ENCODE measurements around the gene FKBP10. TPM values are rescaled to one million over a fixed set of nuclear protein-coding genes. Genes with fewer than 3 reads are reported as not detected.
"Not testable (repeated sequence)": the region's sequence is repeated elsewhere in the genome, so short reads cannot be mapped to it uniquely, and the experiment has no call there.

The FKBP10 gene
- total and polyA plus RNA-seq, 10 of the 15 experiments (the other 5 are each of a cell fraction or from before 2014, with no cell fraction given) = 0.02 to 4.7 (median 1.8) TPM

GRCh38 chr17:41851382-41851781 lies 38.6 kb downstream of the FKBP10 start:
- BruUV-seq (replicated peaks); intact Hi-C loops (cut with micrococcal nuclease; ENCODE audit: unreplicated experiment); H3K27me3 ChIP-seq (replicated peaks in 1 of 2; ENCODE audit: control insufficient read depth in 2 of 2, insufficient read depth in 2 of 2, low read length in 1 of 2); FAIRE-seq; H4K20me1 ChIP-seq (ENCODE audit: control insufficient read depth, insufficient read depth); H3K9ac ChIP-seq (ENCODE audit: control insufficient read depth, insufficient read depth, low read length); H3K9me3 ChIP-seq (replicated peaks; ENCODE audit: control insufficient read depth, insufficient read depth, low read length); H2AFZ ChIP-seq (ENCODE audit: control insufficient read depth, low read depth, low read length); in situ Hi-C loops (cut with MboI); DNase-seq (ENCODE audit: low read depth, low spot score); H3K4me2 ChIP-seq (ENCODE audit: control insufficient read depth, insufficient read depth); ATAC-seq; H3K4me1 ChIP-seq (ENCODE audit: control insufficient read depth, insufficient read depth, low read length); H3K27ac ChIP-seq (ENCODE audit: control insufficient read depth, insufficient read depth): not testable (repeated sequence)
- ChIA-PET POLR2A (interaction anchor here (0.7 to 1.5 kb wide), 4 partner anchors 10 to 41 kb away, joined by 5 to 15 read pairs (median 5); partner anchors contain the start of genes KLHL11 and NT5C3B), RAD21 (ENCODE audit: unreplicated experiment) (interaction anchor here (1.0 to 1.2 kb wide), 2 partner anchors 12 to 14 kb away, joined by 3 to 4 read pairs; no protein-coding TSS in a partner anchor), SMC1A (ENCODE audit: uncharacterized antibody, unreplicated experiment) (interaction anchor here (0.6 to 5.2 kb wide), 2 partner anchors 13 to 115 kb away, joined by 3 to 33 read pairs; partner anchors contain the start of gene KLHL11), CTCF (interaction anchor here (0.7 to 1.2 kb wide), 5 partner anchors 12 to 634 kb away, joined by 3 to 6 read pairs (median 3); partner anchors contain the start of gene KLHL11)
- 0 out of 2 replicates have a peak overlapping the region, but pooled peaks have one; percentile 4 for H3K4me3 ChIP-seq
- 63% methylated on average over 14 of the region's 14 CpGs for WGBS (ENCODE audit: insufficient coverage, insufficient replicate concordance, low lambda C conversion rate, missing lambda C conversion rate)
- peaks cover 9 to 16% of the 10 kb centered on the region in 2 experiments for H3K36me3 ChIP-seq (ENCODE audit: control insufficient read depth in 2 of 2, insufficient read depth in 2 of 2, low read length in 1 of 2)
- peak; percentile 58; the same call in 1 of the 2 replicates for TF ChIP-seq MLLT1 (IDR thresholded peaks at IDR 0.05)
- 0 out of 2 replicates have a peak, but pooled peaks have one; percentile 29 for TF ChIP-seq PAX5 (IDR thresholded peaks at IDR 0.05; ENCODE audit: borderline replicate concordance, low read depth, low read length)
- TF ChIP-seq NBN (IDR thresholded peaks at IDR 0.05) = 0 out of 2 replicates have a peak, but pooled peaks have one; percentile 15
- peaks cover 19% of the 10 kb centered on the region for H3K79me2 ChIP-seq (ENCODE audit: control insufficient read depth, insufficient read depth, low read length)

Data from GM12878 (cell line).